Epidermal melanocyte (primary cell): Measurements from ENCODE around the gene OR2V2.
"Not testable (repeated sequence)": the region's sequence is repeated elsewhere in the genome, so short reads cannot be mapped to it uniquely, and the experiment has no call there.

Source experiments
- DNase-seq: peaks from one replicate; pipeline ENCODE4 v3.0.0; 2011; ENCODE audit warnings: low spot score; ENCODE audit not compliant: insufficient read length

OR2V2 gene, protein sequence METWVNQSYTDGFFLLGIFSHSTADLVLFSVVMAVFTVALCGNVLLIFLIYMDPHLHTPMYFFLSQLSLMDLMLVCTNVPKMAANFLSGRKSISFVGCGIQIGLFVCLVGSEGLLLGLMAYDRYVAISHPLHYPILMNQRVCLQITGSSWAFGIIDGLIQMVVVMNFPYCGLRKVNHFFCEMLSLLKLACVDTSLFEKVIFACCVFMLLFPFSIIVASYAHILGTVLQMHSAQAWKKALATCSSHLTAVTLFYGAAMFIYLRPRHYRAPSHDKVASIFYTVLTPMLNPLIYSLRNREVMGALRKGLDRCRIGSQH

DNA sequence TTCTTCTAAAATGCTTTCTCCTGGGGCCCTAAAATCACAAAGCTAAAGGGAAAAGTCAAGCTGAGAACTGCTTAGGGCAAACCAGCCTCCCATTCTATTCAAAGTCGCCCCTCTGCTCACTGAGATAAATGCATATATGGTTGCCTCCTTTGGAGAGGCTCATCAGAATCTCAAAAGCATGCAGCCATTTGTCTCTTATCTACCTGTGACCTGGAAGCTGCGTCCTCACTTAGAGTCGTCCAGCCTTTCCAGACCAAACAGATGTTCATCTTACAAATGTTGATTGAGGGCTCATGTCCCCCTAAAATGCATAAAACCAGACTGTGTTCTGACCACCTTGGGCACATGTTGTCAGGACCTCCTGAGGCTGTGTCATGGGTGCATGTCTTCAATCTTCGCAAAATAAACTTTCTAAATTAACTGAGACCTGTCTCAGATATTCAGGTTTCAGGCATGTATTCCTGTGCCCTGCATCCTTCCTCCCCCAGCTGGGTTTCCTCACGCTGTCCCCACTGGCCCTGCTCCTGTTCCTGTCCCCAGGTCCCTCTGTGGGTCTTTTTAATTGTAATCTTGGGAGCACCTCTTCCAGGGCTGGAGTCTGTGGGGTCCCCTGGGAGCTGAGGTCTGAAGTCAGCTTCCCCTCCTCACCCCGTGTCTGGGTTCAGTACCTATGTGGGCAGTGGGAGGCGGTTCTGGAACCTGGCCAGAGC lies at the start of gene OR2V2:
Gene OR2V2 (plus strand): TSS at position 660 of the 710 bp plus-strand sequence. CDS start 7,357 bp downstream, outside the sequence.
- not testable (repeated sequence) for DNase-seq

DNA sequence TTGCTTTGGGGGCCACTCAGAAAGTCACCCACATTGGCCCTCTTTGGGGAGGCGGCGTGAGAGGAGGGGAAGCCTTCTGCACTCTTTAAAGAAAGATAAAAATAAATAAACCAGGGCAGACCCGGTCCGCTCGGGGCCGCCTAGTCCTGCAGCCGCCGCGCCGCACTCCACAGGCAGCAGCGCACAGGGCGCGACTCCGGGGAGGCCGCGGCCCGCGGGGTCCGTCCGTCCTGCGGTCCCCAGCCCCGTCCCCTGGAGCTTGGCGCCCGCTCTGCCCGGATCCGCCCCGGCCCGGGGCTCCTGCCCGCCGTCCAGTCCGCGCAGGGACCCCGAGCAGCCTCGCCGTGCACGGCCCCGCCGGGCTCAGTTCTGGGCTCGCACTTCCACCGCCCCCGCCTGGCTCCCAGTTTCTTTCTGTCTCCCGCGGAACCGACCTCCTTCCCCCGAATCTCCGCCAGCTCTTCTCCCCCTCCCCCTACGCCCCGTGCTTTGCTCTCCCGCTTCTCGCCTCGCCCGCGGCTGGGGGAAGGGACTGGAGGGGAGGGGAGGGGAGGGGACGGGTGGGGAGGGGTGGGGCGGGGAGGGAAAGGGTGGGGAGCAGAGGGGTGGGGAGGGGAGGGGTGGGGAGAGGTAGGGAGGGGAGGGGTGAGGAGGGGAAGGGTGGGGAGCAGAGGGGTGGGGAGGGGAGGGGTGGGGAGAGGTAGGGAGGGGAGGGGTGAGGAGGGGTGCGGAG lies 49.5 kb upstream of the OR2V2 start:
- DNase-seq = not testable (repeated sequence)

DNA sequence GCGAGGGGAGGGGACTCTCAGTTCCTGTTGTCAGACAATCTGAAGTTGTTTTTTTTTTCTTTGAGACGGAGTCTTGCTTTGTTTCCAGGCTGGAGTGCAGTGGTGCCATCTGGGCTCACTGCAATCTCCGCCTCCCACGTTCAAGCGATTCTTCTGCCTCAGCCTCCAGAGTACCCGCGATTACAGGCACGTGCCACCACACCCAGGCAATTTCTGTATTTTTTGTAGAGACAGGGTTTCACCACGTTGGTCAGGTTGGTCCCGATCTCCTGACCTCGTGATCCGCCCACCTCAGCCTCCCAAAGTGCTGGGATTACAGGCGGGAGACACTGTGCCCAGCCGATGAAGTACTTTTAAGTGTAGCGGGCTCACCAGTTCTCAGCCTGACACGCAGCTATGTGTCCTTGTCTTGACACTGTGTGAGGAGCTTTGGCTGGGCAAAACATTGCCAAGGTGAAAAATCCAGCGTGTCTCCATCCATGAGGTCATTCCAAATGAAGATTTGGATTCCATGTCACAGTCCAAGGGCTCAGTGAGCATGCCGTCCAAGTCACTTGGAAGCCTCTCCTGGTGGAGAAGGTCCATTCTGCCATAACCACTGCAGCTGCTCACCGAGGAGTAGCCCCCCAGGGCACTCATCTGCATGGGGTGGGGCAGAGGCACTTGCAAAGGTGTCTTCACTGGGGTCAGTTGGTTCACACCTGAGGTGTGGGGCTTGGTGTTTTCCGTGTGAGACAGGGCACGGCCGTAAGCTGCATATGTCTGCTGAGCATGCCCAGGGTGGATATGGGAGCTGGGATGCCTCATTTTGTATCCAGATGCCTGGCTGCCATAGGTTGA lies 48.4 kb upstream of the OR2V2 start:
- no peak for DNase-seq

DNA sequence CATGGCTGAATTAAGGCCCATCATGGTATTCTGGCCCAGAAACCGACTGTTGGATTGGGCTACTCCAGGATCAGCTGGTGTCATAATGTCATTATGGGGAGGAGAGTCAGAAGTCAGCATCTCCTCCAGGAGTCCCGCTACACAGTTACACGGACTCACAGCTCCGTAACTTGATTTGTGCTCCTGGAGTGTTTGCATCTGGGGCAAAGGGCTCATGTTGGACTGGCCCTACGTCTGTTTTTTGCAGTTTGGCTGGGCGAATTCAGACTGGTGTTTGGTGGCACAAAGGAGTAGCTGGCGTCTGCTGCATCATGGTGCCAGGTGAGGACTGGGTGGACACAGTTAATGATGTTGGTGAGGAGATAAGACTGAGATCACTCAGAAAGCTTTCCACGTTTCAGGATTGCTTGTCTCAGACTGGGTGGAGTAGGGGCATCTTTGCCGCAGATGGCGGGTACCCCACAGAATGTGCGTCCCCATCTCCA lies 47.7 kb upstream of the OR2V2 start:
- DNase-seq = no peak

DNA sequence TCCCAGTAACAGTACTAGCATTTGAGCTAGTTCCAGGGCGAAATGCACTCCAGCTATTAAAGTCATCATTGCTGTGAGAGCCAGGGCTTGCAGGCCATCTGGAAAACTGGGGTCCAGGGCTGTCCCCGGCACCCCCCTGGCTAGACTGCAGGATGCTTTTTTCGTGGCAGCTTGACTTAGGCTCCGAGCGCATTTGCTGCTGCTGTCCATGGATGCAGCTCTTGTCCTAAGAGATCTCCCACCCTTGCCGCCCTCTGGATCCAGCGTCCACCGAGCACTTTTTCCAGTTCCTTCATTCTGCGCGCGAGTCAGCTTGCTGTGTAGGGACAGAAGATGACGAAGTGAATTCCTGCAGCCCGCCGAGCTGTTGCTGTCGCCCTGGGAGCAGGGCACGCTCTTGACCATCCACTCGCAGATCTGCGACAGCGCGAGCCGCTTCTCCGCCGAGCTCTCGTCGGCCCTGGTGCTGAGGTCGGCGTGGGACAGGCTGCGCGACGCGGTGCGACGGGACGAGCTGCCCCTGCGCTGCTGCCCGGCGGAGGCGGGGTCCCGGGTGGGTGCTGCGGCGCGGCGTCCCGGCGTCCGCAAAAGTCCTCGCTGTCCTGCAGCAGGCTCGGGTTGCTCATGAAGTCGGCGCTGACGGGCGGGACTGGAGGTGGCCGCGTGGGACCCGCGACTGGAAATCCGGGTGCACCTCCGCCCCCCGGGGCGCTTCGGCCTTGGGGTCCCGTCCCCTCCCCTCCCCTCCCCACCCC lies 47.1 kb upstream of the OR2V2 start:
- no peak for DNase-seq

DNA sequence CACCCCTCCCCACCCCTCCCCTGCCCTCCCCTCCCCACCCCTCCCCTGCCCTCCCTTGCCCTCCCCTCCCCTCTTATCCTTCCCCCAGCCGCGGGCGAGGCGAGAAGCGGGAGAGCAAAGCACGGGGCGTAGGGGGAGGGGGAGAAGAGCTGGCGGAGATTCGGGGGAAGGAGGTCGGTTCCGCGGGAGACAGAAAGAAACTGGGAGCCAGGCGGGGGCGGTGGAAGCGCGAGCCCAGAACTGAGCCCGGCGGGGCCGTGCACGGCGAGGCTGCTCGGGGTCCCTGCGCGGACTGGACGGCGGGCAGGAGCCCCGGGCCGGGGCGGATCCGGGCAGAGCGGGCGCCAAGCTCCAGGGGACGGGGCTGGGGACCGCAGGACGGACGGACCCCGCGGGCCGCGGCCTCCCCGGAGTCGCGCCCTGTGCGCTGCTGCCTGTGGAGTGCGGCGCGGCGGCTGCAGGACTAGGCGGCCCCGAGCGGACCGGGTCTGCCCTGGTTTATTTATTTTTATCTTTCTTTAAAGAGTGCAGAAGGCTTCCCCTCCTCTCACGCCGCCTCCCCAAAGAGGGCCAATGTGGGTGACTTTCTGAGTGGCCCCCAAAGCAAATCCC lies 46.2 kb upstream of the OR2V2 start:
- not testable (repeated sequence) for DNase-seq

DNA sequence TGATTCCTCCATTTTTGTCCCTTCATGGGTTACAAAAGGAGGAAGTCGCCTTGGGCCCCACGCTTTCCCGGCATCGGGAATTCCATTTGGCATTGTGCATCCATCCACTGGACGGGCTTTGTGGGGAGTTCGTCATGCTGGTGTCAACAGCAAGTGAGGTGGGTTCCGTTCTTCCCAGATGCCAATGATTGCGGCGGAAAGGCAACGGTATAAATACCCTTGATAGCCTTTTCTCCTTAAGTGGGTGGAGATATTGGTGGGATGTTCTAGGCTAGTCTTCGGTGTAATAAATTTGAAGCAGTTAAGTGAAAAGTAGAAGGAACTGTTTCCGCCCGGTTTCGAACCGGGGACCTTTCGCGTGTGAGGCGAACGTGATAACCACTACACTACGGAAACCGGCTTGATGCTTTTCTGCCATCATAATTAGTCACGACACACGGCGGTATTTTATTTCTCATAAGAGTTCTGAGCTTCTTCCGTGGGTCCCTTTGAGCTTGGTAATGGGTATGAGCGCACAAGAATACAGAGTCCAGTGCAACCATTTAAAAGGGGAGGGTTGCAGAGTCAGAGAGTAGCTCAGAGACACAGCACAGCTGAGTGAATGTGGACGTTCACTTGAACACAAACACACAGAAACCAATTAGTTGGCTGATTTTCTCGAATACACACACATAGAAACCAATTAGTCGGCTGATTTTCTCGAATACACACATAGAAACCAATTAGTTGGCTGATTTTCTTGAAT lies 45.3 kb upstream of the OR2V2 start:
- DNase-seq = not testable (repeated sequence)

DNA sequence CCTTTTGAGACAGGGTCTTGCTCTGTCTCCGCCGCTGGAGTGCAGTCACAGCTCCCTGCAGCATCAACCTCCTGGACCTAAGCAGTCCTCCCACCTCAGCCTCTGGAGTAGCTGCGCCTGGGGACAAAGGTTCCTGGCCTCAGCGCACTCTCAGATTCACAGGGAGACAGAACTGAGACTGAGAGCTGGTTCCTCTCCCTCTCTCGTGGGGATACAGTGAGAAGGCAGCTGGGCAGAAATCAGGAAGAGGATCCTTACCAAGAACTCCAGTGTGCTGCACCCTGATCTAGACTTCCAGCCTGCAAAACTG lies 43.2 kb upstream of the OR2V2 start:
- not testable (repeated sequence) for DNase-seq

DNA sequence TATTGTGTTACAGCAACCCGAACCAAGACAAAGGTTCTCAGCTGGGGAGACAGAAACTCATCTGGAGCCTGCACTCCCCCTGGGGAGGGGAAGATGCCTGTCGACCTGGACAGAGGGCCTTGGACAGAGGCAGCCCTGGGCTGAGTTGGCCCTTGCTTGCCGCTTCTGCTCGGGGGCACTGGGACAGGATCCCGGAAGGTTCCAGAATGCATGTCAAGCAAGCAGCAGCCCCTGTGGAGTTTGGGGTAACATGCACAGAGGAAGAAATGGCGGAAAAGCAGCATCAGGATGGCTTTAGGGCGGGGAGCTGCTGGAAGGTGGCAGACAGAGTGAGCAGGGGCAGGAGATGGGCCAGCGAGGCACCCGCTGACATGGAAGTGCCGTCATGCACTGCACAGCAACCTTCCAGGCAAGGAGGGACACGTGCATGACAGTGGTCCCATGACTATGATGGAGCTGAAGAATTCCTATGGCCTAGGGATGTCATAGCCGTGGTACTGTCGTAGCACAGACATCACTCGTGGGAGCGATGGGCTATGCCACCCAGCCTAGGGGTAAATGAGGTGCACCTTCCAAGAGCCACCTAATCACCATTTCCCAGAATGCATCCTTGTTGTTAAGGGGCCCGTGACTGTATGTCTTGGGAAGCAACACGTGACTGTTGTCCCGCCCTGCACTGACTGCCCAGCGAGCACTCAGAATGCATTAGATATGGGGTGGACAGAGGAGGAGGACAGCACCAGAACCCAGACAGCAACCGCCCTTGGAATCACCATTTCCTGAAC lies 42.6 kb upstream of the OR2V2 start:
- DNase-seq = not testable (repeated sequence)

DNA sequence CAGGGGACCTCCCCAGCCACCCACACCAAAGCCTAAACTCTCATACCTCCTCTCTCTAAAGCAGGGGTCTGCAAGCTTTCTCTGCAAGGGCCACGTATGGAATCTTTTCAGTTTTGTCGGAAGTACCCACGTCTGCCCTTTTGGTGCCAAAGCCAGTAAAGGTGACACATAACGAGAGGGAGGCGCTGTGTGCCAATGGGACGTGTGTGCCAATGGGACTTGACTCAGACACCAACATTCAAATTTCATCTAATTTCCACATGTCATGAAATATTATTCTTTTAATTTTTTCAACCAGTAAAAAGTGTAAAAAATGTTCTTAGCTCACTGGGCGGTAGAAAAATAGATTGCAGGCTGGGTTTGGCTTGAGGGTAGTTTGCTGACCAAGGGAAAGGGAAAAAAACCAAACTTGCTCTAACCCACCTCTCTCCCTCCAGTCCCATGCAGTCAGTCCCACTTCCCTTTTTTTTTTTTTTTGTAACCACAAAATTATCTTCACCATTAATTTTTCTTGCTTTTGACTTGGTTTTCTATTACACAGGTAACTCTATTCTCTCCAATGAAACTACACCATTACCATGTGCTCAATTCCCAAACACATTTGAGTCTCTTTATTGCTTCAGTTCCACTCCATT lies 41.9 kb upstream of the OR2V2 start:
- no peak for DNase-seq

DNA sequence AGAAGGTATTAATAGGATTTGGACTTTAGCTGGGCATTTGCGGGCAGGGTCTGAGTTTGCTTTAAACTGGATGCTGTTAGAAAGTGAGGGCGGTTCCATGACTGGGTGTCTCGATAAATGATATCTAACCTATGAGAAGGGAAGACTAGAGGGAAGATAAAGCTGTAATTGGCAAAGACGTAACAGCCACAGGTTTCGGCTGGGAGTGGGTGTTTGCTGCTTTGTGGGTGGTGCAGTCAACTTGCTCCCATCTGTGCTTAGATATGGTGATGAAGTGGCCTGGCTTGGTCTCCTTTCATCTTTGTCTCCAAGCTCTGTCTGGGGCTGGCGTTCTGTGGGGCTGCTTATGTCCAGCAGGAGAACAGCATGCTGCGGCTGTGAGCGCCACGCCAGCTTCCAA lies 39.7 kb upstream of the OR2V2 start:
- DNase-seq = no peak

DNA sequence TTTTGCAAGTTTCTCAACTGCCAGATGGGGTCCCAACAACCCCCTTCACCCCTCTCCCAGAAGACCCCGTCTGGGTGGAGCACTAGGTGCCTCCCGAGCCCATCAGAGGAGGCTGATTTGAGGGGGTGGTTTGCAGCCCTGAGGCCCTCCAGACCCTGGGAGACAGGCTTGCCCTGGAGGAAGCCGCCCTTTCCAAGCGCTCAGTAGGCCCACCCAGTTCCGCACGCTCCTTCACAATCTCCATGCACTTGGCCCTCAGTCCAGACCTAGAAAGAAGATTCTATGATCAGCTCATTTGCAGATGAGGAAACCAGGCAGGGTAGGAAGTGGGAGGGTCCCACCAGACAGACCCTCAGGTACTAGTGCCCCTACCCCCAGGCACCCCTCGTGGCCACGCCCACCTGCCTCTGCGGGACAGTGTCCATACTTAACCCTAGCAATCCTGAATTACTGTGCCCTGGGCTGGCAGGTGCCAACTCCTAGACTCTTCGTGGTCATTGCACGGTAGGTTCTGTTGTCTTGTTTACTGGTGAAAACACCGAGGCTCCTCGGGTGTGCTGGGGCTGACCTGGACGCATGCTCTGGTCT lies 38.7 kb upstream of the OR2V2 start:
- no peak for DNase-seq

DNA sequence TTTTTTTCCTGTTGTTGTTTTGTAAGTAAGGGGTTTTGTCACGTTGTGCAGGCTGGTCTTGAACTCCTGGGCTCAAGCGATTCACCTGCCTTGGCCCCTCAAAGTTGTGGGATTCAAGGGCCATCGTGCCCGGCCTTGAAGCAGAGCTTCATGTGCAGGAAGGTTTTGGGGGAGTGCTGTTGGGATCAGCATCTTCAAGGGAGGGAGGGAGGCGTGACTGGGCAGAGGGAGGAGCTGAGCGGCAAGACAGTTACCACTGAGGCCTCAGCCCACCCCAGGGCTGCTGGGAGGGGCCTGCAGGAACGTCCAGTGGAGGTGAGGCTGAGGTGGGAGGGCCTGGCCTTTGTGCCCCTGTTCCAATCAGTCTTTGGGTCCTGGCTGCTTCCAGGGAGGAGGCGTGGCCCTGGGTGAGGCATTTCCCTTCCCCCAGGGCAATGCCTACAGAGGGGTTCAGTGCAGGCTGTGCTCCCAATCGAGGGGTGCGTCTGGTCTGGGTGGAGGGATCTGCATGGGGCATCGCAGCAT lies 37.8 kb upstream of the OR2V2 start:
- DNase-seq = no peak

DNA sequence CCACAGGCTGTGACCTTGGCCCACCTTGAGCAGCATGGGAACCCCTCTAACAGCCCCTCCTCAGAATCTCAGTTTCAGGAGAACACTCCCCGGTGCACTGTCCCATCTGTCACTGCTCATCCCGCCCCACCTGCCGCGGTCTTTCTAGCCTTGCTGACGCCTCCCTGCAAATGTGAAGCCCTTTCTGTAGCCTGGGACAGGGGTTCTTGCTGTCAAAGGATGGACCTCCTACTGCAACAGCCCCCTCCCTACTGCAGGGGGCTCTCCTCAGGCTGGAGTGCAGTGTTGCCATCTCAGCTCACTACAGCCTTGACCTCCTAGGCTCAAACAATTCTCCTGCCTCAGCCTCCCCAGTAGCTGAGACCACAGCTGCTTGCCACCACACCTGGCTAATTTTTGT lies 36.4 kb upstream of the OR2V2 start:
- no peak for DNase-seq

DNA sequence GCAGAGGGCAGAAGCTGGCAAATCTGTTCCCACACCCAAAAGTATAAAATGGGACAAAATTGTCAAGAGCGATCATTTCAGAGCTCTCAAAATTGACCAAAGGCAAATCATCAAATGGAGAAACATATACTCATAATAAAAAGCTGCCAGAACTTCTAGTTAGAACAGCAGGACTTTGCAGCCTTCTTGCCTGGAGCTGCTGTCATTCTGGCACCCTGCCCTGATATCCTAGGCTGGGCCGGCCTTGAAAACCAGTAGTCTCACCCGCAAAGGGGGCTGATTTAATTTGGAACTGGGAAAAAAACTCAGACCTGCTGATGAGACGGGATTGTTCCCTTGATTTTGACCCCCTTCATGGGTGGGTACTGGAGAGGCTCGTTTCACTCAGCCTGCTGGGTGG lies 34.9 kb upstream of the OR2V2 start:
- no peak for DNase-seq

DNA sequence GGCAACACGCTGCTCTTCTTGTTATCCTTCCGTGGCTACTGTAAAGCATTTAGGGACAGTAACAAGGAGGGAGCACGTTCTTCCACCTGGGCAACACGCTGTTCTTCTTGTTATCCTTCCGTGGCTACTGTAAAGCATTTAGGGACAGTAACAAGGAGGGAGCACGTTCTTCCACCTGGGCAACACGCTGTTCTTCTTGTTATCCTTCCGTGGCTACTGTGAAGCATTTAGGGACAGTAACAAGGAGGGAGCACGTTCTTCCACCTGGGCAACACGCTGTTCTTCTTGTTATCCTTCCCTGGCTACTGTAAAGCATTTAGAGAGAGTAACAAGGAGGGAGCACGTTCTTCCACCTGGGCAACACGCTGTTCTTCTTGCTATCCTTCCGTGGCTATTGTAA lies 33.8 kb upstream of the OR2V2 start:
- DNase-seq = not testable (repeated sequence)

DNA sequence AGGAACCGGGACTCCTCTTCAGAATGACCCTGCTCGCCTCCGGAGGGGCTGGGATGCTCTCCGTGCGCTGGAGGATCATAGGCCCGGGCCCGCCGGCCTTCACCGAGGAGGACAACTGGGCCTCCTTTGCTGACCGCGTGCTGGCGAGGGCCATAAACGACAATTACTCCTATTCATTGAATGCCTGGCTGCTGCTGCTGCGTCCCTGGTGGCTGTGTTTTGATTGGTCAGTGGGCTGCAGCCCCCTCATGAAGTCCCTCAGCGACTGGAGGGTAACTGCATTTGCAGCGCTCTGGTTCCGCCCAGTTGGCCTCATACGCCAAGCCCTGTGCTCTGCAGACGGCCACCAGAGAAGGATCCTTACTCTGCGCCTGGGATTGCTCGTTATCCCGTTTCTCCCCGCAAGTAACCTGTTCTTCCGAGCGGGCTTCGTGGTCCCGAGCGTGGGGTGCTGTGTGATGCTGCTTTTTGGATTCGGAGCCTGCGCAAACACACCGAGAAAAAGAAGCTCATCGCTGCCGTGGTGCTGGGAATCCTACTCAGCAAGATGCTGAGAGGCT lies 33.0 kb upstream of the OR2V2 start:
- DNase-seq = no peak
